K562 (cell line): Measurements from ENCODE around the gene FGF14. TPM values are rescaled to one million over a fixed set of nuclear protein-coding genes. Genes with fewer than 3 reads are reported as not detected.

Experiments used
- ATAC-seq: fragments of 200-7000 bp; cut with Tn5 transposase; 3 replicates; pipeline ENCODE4 v1.9.1; 2020; ENCODE audit warnings: moderate library complexity
- BruUV-seq: library from RNA; stranded (reverse); fragments of 400-500 nt; replicated peaks from 2 replicates; lab custom pipeline; 2021; lab: Mats Ljungman, UMichigan
- CTCF ChIA-PET: fragments of 300-600 bp; formaldehyde crosslinking; extraction: SDS; loops from one replicate; lab custom pipeline; 2021; ENCODE audit warnings: low intra/inter-chr PET ratio; lab: Yijun Ruan, JAX
- POLR2A ChIA-PET: fragments of 300-600, 350-650 bp; sonication (Branson Sonifier 250); formaldehyde crosslinking; extraction: SDS; loops from one replicate; lab custom pipeline; 2021; ENCODE audit warnings: antibody characterized with exemption, inconsistent platforms; lab: Yijun Ruan, JAX
- DNase-seq, 4 experiments: peaks; one replicate each; pipeline versions ENCODE4 v3.0.0 to v3.0.0-alpha.2; 2011 to 2018; ENCODE audit warnings: low spot score in 3 of 4, mixed read lengths in 3 of 4; ENCODE audit errors: extremely low read depth in 1 of 4
- FAIRE-seq: peaks from 2 replicates; lab custom pipeline; 2011; peaks lifted over from hg19 to GRCh38; lab: Jason Lieb, UNC
- H2AFZ ChIP-seq: 2 replicates; pipeline ENCODE4 v1.6.0; 2011; ENCODE audit warnings: low read depth, low read length, control low read depth, inconsistent platforms
- H3K27ac ChIP-seq: fragments of 200-600 bp; 3 replicates; pipeline ENCODE4 v1.8.0; 2011; ENCODE audit warnings: low read depth, mild to moderate bottlenecking, control low read depth, inconsistent platforms, low read length, moderate library complexity, mixed read lengths; ENCODE audit errors: extremely low read depth
- H3K27me3 ChIP-seq, 2 experiments: fragments of 300-600 bp in 1 of 2; 2 replicates in 1 of 2; 3 replicates in 1 of 2; pipeline versions ENCODE4 v1.6.0 to v1.8.0; 2011; ENCODE audit warnings: inconsistent platforms in 2 of 2, low read length in 2 of 2, mild to moderate bottlenecking in 1 of 2, mixed read lengths in 1 of 2, moderate library complexity in 1 of 2; ENCODE audit not compliant: control insufficient read depth in 2 of 2, insufficient read depth in 2 of 2
- H3K36me3 ChIP-seq: fragments of 300-600 bp; 3 replicates; pipeline ENCODE4 v1.8.0; 2011; ENCODE audit warnings: mild to moderate bottlenecking, low read length, inconsistent platforms; ENCODE audit not compliant: control insufficient read depth, insufficient read depth
- H3K4me1 ChIP-seq, 2 experiments: fragments of 200-600 bp in 1 of 2; replicated peaks in 1 of 2; 2 replicates in 1 of 2; 3 replicates in 1 of 2; pipeline versions ENCODE4 v1.5.1 to v1.8.0; 2011; ENCODE audit warnings: inconsistent platforms in 2 of 2, low read length in 2 of 2, mild to moderate bottlenecking in 1 of 2, mixed read lengths in 1 of 2, moderate library complexity in 1 of 2; ENCODE audit not compliant: control insufficient read depth in 2 of 2, insufficient read depth in 2 of 2
- H3K4me2 ChIP-seq: 2 replicates; pipeline ENCODE4 v1.6.1; 2011; ENCODE audit warnings: low read length, control low read depth, inconsistent platforms, mixed read lengths; ENCODE audit not compliant: insufficient read depth
- H3K4me3 ChIP-seq: fragments of 200-600 bp; sonication (generic), shearing (Covaris generic); 2 replicates; pipeline ENCODE4 v1.5.1; 2016; ENCODE audit warnings: control low read depth, inconsistent platforms
- H3K79me2 ChIP-seq: fragments of 200-600 bp; 3 replicates; pipeline ENCODE4 v1.8.0; 2011; ENCODE audit warnings: low read length, inconsistent platforms; ENCODE audit not compliant: control insufficient read depth, insufficient read depth
- H3K9ac ChIP-seq, 2 experiments: 2 replicates each; pipeline versions ENCODE4 v1.6.0 to v1.6.1; 2011; ENCODE audit warnings: low read depth in 2 of 2, low read length in 2 of 2, control low read depth in 1 of 2, inconsistent platforms in 1 of 2, mild to moderate bottlenecking in 1 of 2, mixed read lengths in 1 of 2; ENCODE audit not compliant: insufficient read depth in 1 of 2
- H3K9me1 ChIP-seq: one replicate; pipeline ENCODE4 v1.6.0; 2011; ENCODE audit warnings: inconsistent platforms, mild to moderate bottlenecking, low read length, moderate library complexity; ENCODE audit not compliant: control insufficient read depth, insufficient read depth
- H3K9me3 ChIP-seq: replicated peaks from 2 replicates; pipeline ENCODE4 v1.5.1; 2011; ENCODE audit warnings: low read depth, low read length, inconsistent platforms; ENCODE audit not compliant: control insufficient read depth, insufficient read depth
- H4K20me1 ChIP-seq: replicated peaks from 2 replicates; pipeline ENCODE4 v1.6.1; 2011; ENCODE audit warnings: low read length, inconsistent platforms, mixed read lengths; ENCODE audit not compliant: control insufficient read depth, insufficient read depth
- BRD4 ChIP-seq: fragments of 200-600 bp; sonication (generic); IDR thresholded peaks from 2 replicates; pipeline ENCODE4 v1.6.1; 2017; ENCODE audit warnings: inconsistent platforms
- CBFB ChIP-seq: sonication (generic); formaldehyde crosslinking; IDR thresholded peaks from 2 replicates; pipeline ENCODE4 v1.4.0; 2020; ENCODE audit warnings: mild to moderate bottlenecking, missing genetic modification reagents
- DIDO1 ChIP-seq: fragments of 450-650 bp; IDR thresholded peaks from 2 replicates; pipeline ENCODE4 v1.6.1; 2016; ENCODE audit warnings: low read depth, missing biosample characterization, missing genetic modification characterization
- FOXP1 ChIP-seq: sonication (generic); formaldehyde crosslinking; IDR thresholded peaks from 2 replicates; pipeline ENCODE4 v1.8.0; 2022; ENCODE audit warnings: mild to moderate bottlenecking, missing genetic modification reagents
- GABPA ChIP-seq: fragments of 200-800 bp; sonication (Bioruptor generic); conservative IDR thresholded peaks from 2 replicates; pipeline ENCODE4 v1.6.1; 2016; ENCODE audit warnings: low read depth, missing genetic modification characterization, missing compliant biosample characterization
- HNRNPL ChIP-seq: fragments of 200-400 bp; formaldehyde crosslinking; IDR thresholded peaks from 2 replicates; pipeline ENCODE4 v1.6.1; 2017; ENCODE audit warnings: low read depth, mild to moderate bottlenecking, low read length
- HSF4 ChIP-seq: fragments of 250-450 bp; sonication (Bioruptor Pico); IDR thresholded peaks from 2 replicates; pipeline ENCODE4 v2.1.2; 2022; ENCODE audit warnings: mild to moderate bottlenecking, moderate library complexity, borderline replicate concordance
- ILF3 ChIP-seq: fragments of 450-650 bp; IDR thresholded peaks from 2 replicates; pipeline ENCODE4 v1.6.1; 2018; ENCODE audit warnings: antibody characterized with exemption, mild to moderate bottlenecking, moderate library complexity, borderline replicate concordance
- MBD2 ChIP-seq: sonication (generic); IDR thresholded peaks from 2 replicates; pipeline ENCODE4 v1.6.1; 2016; ENCODE audit warnings: low read depth, borderline replicate concordance
- MTA1 ChIP-seq: fragments of 450-650 bp; IDR thresholded peaks from 2 replicates; pipeline ENCODE4 v1.6.1; 2017; ENCODE audit warnings: borderline replicate concordance
- NFIX ChIP-seq: fragments of 250-450 bp; sonication (Bioruptor Pico); IDR thresholded peaks from 2 replicates; pipeline ENCODE4 v1.4.0; 2020; ENCODE audit warnings: low read depth, mild to moderate bottlenecking, moderate library complexity
- NFYB ChIP-seq: IDR thresholded peaks from 2 replicates; pipeline ENCODE4 v1.6.1; 2011; ENCODE audit warnings: mild to moderate bottlenecking, moderate library complexity; ENCODE audit not compliant: insufficient read length; ENCODE audit errors: extremely low read depth
- PML ChIP-seq: IDR thresholded peaks from 2 replicates; pipeline ENCODE4 v1.6.1; 2012; ENCODE audit warnings: low read length, inconsistent platforms
- POLR2B ChIP-seq: fragments of 450-650 bp; IDR thresholded peaks from 2 replicates; pipeline ENCODE4 v1.6.1; 2018; ENCODE audit warnings: low read depth; ENCODE audit not compliant: partially characterized antibody
- PTTG1 ChIP-seq: fragments of 450-650 bp; IDR thresholded peaks from 2 replicates; pipeline ENCODE4 v1.6.1; 2016; ENCODE audit warnings: low read depth, mild to moderate bottlenecking, missing genetic modification characterization, missing compliant biosample characterization
- RBBP5 ChIP-seq: fragments of 200-600 bp; sonication (generic); IDR thresholded peaks from 2 replicates; pipeline ENCODE4 v1.6.1; 2012; ENCODE audit warnings: borderline replicate concordance, mild to moderate bottlenecking, low read length, control low read depth, inconsistent platforms; ENCODE audit not compliant: insufficient read depth, poor library complexity, severe bottlenecking
- RBM39 ChIP-seq: fragments of 200-400 bp; formaldehyde crosslinking; optimal IDR thresholded peaks from 2 replicates; pipeline ENCODE3; 2018; ENCODE audit warnings: low read depth, low read length
- SRF ChIP-seq, 2 experiments: fragments of 250-450, 450-650 bp in 1 of 2; sonication (Bioruptor Pico) in 1 of 2; sonication (generic) in 1 of 2; formaldehyde crosslinking; IDR thresholded peaks; 2 replicates each; pipeline versions ENCODE4 v1.5.0 to v1.5.1; 2020 to 2022; ENCODE audit warnings: mild to moderate bottlenecking in 1 of 2, missing genetic modification reagents in 1 of 2
- WHSC1 ChIP-seq: IDR thresholded peaks from one replicate; pipeline ENCODE4 v1.6.1; 2012; ENCODE audit warnings: low read length, control low read depth, inconsistent platforms
- XRCC4 ChIP-seq: IDR thresholded peaks from one replicate; pipeline ENCODE4 v1.6.1; 2011; ENCODE audit not compliant: insufficient read depth, insufficient read length; ENCODE audit errors: extremely low read depth
- ZNF253 ChIP-seq: fragments of 250-450 bp; sonication (Bioruptor Pico); conservative IDR thresholded peaks from 2 replicates; pipeline ENCODE4 v1.6.1; 2021; ENCODE audit warnings: mild to moderate bottlenecking
- ZNF3 ChIP-seq: fragments of 250-450 bp; sonication (Bioruptor Pico); IDR thresholded peaks from 2 replicates; pipeline ENCODE4 v1.5.0; 2021; ENCODE audit warnings: mild to moderate bottlenecking, moderate library complexity
- ZNF551 ChIP-seq: fragments of 250-450 bp; sonication (Bioruptor Pico); IDR thresholded peaks from 2 replicates; pipeline ENCODE4 v1.5.0; 2021; ENCODE audit warnings: mild to moderate bottlenecking, moderate library complexity
- WGBS: fragments of 100-300 bp; shearing (Covaris generic); methylation state at CpG from one replicate; pipeline ENCODE4 v1.1.6; 2016; ENCODE audit warnings: low coverage, mixed read lengths; ENCODE audit not compliant: insufficient coverage; ENCODE audit errors: missing lambda C conversion rate; 5-methylcytosine and 5-hydroxymethylcytosine counted together
- in situ Hi-C: fragments of 300-500 bp; cut with MboI; formaldehyde crosslinking; loops from 4 replicates; pipeline ENCODE4 v1.15.0; 2018; ENCODE audit warnings: inconsistent platforms, mixed read lengths
- intact Hi-C: fragments of 100-400 bp; cut with micrococcal nuclease; formaldehyde crosslinking; loops from 2 replicates; pipeline ENCODE4 v1.14.2; 2022
- polyA plus RNA-seq, 8 experiments: library from polyadenylated mRNA; depleted of rRNA in 4 of 8; stranded (reverse) in 5 of 8; unstranded in 3 of 8; fragments of >200 nt; fragmentation: Nextera tagmentation in 2 of 8; fragmentation: Illumina TruSeq in 1 of 8; extraction: Ambion mirVana in 2 of 8; extraction: Trizol in 1 of 8; gene quantifications; 2 replicates each; pipeline versions ENCODE4 v1.2.1 to v1.2.3, GENCODE V29; 2011 to 2014; ENCODE audit warnings: inconsistent platforms in 1 of 8, missing spikeins in 1 of 8
- total RNA-seq, 7 experiments: library from RNA; depleted of rRNA in 6 of 7; stranded (reverse); fragments of >200 nt in 6 of 7; fragmentation: Illumina TruSeq in 2 of 7; extraction: Trizol in 2 of 7; gene quantifications; 2 replicates each; pipeline versions ENCODE4 v1.2.1 to v1.2.3, GENCODE V29; 2011 to 2021; ENCODE audit warnings: low replicate concordance in 1 of 7
- TF ChIP-seq, protein P1 (sequence below): IDR thresholded peaks from 3 replicates; pipeline ENCODE4 v1.6.1; 2011; ENCODE audit warnings: borderline replicate concordance, mild to moderate bottlenecking; ENCODE audit not compliant: insufficient read length, insufficient read depth
- TF ChIP-seq, protein P2 (sequence below): fragments of 250-450 bp; sonication (Bioruptor Pico); IDR thresholded peaks from 2 replicates; pipeline ENCODE4 v1.8.0; 2021; ENCODE audit warnings: moderate library complexity, mild to moderate bottlenecking, inconsistent platforms

The FGF14 gene
- total and polyA plus RNA-seq, 9 of the 15 experiments (the other 6 are each of a cell fraction or from before 2014, with no cell fraction given) = not detected

DNA sequence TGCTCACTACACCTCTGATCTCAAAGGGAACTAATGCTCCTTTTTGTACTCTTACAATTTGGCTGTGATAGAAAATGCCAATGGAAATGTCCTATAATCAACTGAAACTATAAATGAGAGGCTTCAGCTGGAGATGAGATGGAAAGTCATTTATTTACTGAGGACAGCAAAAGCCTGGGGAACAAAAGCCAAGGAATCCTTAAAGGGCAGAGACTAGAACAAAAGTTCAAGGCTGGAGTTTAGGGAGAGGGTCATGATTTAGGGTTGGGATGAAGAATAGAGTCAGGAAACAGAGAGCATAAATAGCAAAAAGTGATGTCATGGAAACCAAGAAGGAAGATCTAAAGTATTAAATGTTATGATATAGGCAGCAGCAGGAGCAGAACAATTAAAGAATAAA is 401.1 kb downstream of the FGF14 start (continued):
- TF ChIP-seq, protein P1, sequence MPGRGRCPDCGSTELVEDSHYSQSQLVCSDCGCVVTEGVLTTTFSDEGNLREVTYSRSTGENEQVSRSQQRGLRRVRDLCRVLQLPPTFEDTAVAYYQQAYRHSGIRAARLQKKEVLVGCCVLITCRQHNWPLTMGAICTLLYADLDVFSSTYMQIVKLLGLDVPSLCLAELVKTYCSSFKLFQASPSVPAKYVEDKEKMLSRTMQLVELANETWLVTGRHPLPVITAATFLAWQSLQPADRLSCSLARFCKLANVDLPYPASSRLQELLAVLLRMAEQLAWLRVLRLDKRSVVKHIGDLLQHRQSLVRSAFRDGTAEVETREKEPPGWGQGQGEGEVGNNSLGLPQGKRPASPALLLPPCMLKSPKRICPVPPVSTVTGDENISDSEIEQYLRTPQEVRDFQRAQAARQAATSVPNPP = no peak
- TF ChIP-seq PTTG1 (tag) (no peak), XRCC4 (no peak), MBD2 (no peak), RBBP5 (no peak), ZNF253 (CRISPR knock-in tag) (no peak), POLR2B (no peak), ILF3 (no peak), NFYB (no peak), PML (no peak), CBFB (CRISPR knock-in tag) (no peak), HSF4 (CRISPR knock-in tag) (no peak)

DNA sequence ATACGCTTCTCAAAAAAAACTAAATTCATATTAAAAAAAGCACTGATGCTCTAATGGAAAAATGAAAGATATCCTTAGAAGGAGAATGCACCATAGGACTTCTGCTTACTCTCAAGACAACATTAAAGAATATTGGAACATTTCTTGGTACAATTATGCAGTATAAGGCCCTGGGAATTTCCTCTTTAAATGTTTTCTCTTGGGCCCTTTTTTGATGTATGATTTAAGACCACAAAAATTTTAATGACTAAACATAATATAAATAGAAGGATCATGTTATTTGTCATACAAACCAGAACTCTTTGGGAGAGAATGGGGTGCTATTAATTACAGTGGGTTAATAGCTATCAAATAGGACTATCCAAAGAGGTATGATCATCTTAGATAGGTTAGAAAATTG is 403.7 kb downstream of the FGF14 start:
- Histone ChIP-seq H3K4me2 (no peak overlapping the region), H3K27ac (no peak overlapping the region), H2AFZ (no peak overlapping the region), H3K4me3 (no peak overlapping the region), H3K9me3 (no peaks in the 10 kb centered on the region; the same call in 1 of the 2 replicates), H3K9me1 (no peaks in the 10 kb centered on the region), H3K36me3 (no peaks in the 10 kb centered on the region), H3K27me3 (no peaks in the 10 kb centered on the region), H4K20me1 (no peaks in the 10 kb centered on the region), H3K79me2 (no peaks in the 10 kb centered on the region), H3K4me1 (no peaks in the 10 kb centered on the region), H3K9ac (no peak overlapping the region)
- DNase-seq (no peak), FAIRE-seq (no peak), ATAC-seq (no peak)
- WGBS = 0% methylated on average over 1 of the region's 1 CpG
- ChIA-PET POLR2A (no interaction called here), CTCF (no interaction called here)
- intact Hi-C loops = no loop called here
- no TSS peak for BruUV-seq
- in situ Hi-C loops = no loop called here
- no peak for TF ChIP-seq MTA1
- TF ChIP-seq HNRNPL = no peak
- no peak for TF ChIP-seq NFIX (CRISPR knock-in tag)
- no peak for TF ChIP-seq RBM39
- TF ChIP-seq GABPA (tag) = no peak
- no peak for TF ChIP-seq DIDO1
- TF ChIP-seq BRD4 = no peak
- no peak for TF ChIP-seq ZNF551 (CRISPR knock-in tag)
- TF ChIP-seq ZNF3 (CRISPR knock-in tag) = no peak
- no peak for TF ChIP-seq NFYB
- TF ChIP-seq, protein P2, sequence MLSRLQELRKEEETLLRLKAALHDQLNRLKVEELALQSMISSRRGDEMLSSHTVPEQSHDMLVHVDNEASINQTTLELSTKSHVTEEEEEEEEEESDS = no peak
- TF ChIP-seq SRF (CRISPR knock-in tag; IDR thresholded peaks at IDR 0.05) = no peak
- no peak for TF ChIP-seq WHSC1
- TF ChIP-seq FOXP1 (CRISPR knock-in tag) = no peak
